ENCODE measurements around the gene POU2F2.
A peak's percentile ranks its signal among the peaks of the same experiment; 100 is the strongest.

The POU2F2 gene

DNA sequence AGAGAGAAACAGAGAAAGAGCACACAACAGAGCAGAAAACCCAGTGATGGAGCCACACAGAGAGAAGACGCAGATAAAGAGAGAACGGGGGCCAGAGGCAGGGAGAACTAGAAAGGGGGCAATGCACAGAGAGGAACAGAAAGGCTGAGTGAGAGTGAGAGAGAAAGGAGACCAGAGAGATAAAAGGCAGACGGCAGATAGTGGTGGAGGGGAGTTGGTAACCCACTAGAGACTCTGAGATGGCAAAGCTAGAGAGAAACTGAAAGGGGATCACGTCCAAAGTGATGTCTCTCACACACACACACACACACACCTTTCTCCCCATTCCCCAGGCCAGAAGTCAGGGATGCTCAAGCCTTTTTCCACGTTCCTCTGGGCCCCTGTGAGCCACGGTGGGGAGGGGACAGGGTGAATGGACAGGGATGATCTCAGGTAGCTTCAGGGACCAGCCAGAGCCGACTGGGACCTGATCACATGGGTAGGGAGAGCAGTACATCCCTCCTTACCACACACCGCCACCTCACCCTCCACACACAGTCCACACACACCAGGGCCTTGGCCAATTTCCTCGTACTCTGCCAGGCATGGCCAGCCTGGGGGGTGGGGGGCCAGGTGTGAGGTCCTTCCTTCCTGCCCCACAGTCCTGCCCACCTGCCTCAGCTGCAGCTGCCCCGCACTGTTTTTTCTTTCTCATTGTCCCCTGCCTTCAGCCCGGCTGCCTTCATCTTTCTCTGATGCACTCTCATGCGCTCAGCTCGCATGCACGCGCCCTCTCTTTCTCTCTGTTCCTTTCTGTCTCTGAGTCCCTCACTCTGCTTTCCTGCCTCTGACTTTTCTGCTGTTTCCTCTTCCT is 22.5 kb upstream of the POU2F2 start:
- DNase-seq = no peak

DNA sequence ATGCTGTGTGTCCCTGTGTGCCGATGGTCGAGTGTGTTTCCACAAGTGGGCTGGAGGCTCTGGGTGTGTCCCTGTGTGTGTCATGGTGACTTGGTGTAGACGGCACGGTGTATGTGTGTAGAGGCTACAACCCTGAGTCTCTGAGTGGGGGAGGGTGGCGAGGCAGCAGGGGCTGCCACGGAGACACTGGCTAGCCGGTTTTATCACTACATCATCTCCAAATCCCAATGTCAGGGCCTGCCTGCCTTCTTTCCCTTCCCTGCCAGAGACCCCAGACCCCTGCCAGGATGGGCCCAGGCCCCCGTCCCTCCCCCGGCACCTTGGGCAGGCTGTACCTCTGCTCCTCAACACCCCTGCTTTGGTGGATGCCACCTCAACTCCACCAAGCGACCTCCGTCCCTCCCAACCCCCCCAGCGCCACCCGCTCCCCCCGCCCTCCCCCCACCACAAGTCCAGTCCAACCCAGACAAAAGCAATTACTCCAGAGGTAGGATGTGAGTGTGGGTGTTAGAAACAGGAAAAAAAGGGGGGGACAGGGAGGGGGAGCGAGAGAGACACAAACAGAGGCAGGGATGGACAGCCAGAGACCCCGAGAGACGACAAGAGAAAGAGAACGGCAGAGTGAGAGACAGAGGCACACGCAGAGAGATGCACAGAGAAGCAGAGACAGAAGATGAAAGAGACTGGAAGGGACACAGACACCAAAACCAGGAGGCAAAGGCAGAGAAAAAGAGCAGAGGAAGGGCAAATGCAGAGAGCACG is 21.6 kb upstream of the POU2F2 start:
- DNase-seq = no peak

- no peak for DNase-seq
Measured at GRCh38 chr19:42152910-42153671, 20.8 kb upstream of the POU2F2 start.

DNA sequence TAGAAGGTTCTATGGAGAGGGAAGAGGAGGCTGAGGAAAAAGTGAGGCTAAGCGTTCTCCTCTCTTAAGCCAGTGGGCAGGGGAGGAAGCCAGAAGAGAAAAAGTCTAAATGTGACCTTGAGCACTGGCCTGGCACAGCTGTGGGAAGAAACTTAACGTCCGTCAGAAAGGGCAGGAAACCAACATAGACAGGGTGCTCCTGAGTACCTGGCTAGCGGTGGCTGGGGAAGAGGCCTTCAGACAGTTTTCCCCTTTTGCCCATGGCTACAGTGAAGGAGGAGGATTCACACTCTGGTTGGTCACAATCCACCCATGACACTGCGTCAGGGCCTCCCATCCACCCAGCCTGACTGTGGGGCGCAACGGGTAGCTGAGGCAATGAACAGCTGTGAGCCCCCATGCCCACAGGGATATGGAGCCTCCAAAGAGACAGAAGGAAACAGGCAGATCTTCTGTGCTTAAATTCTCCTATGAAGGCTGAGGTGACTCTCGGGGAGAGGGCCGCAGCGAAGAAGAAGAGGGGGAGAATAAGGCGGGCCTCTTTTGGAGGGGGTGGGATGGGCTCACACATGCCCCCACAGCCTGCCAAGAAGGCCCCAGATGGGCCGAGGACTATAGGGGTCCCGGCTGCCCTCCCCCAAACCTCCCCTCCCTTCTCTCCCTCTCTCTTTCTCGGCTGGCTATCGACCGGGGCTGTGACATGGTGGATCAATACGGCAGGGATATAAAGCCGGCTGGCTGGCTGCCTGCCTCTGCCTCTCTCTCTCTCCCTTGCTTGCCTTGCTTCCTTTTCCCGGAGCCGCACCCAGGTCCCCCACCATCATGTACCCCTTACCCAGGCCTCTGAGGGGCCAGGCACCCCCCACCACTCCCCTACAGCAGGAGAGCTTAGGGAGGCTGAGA is 19.8 kb upstream of the POU2F2 start:
- no peak for DNase-seq

- no peak for DNase-seq
Measured at GRCh38 chr19:42150911-42151361, 18.7 kb upstream of the POU2F2 start.

- no peak for DNase-seq
Measured at GRCh38 chr19:42150364-42150763, 18.1 kb upstream of the POU2F2 start.

GRCh38 chr19:42149447-42150202 is 17.4 kb upstream of the POU2F2 start:
- DNase-seq = no peak

- DNase-seq = no peak
Measured at GRCh38 chr19:42148266-42148665, 16.0 kb upstream of the POU2F2 start.

DNA sequence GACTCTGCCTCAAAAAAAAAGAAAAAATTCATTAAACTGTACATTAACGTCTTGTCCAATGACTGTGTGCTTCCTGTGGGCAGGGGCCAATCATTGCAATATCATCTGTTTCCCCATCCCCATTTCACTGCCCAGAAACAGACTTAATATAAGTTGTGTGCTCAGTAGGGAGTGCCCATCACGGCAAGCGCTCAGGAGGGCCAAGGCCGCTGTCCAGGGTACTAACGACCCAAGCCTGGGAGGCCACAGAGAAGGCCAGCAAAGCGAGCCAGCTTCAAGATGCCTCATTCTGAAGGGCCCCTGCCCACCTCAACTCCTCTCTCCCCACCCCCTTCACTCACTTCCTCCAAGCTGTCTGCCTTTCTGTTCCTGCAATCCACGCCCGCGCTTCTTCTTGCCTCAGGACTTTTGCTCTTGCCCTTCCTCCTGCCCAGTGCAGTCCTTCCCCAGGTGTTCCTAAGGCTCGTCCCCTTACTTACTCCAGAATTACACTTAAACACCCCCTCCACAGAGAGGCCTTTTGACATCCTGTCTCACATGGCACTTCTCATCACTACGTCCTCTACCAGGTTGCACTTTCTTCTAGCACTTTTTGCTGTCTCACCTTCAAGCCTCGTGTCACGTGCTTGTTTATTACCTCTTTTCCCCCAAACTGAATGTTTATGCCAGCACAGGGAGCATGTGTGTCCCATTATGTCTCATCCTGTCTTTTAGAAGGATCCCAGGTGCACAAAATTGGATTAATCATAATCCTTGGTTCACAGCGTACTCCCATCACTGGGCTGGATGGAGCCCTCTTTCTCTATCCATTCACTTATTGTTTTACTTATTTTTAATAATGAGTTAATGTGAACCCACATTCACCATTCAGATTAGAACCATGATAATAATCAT is 11.3 kb upstream of the POU2F2 start:
- DNase-seq = no peak

DNA sequence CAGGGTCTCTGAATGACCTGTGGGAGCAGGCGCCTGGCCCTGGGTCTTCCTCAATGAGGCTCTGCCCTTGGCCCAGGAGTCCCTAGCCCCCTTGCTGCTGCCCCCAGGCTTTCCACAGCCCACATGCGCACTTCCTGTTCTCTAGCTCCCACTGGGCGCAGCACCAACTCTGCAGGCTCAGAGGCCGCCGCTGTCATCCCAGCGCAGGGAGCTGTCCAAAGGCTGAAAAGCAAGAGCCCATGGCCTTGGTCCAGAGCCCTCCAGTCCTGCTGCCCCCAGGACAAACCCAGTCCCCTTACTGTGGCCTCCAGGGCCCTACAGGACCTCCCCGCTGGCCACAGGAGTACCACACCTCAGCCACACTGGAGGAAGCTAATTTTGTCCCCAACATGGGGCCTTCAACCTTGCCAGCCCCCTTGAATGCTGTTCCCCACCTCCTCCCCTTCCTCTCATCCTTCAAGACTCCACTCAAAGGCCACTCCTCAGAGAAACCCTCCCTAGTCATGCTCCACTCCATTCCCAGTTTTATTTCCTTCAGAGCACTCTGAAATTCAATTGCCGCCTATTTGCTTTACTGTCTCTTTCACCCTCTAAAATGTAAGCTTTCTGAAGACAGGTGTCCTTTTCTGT is 8.0 kb upstream of the POU2F2 start:
- DNase-seq = no peak

DNA sequence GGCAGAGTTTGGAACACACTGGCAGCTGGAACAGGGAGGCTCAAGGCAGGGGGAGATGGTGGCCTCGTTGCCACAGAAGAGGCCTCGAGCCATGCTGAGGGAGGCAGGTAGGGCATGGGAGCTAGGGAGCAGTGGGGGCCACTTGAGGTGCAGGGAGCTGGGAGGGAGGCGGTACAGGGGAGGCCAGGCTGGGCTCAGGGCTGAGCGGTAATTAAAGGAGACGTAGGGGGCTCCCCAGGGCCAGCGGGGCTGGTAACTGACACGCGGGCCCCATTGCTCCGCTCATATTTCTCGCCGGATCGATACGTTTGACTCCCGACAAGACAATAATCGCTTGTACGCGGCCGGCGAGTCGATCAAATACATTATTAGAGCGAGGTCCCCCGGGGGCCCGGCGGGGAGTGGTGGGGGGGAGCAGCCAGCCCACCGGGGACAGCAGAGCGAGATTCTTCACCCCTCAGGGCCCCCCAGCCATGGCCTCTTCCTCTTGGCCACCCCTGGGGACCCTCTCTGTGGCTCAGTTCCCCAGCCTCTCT is 2.4 kb upstream of the POU2F2 start:
- no peak for DNase-seq

- DNase-seq = peak; percentile 73 to 82 (median 77)
Measured at GRCh38 chr19:42132851-42133528, 744 bp upstream of the POU2F2 start.

- DNase-seq = no peak
Measured at GRCh38 chr19:42131149-42132029, 857 bp downstream of the POU2F2 start.

GRCh38 chr19:42130254-42130573 is 2.0 kb downstream of the POU2F2 start:
- no peak for DNase-seq

GRCh38 chr19:42129399-42130253 is 2.6 kb downstream of the POU2F2 start:
- no peak for DNase-seq

- DNase-seq = no peak
Measured at GRCh38 chr19:42126574-42126973, 5.7 kb downstream of the POU2F2 start.

DNA sequence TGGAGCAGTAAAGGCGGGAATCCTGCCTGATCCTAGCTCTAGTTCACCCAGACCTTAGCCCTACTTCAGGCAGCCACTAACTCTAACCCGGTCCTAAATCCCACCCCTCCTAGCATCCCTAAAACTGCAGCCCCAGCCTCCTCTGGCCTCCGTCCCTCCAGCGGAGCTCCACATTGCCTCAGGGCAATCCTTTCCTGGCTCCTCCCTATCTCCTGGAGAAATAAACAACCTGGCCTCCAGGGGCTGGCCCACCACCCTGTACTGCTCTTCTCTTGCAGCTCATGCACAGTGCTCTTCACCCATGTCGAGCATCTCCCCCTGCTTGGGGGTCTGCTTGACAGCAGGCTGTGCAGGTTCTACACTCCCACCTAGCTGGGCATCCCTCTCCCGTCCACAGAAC is 6.7 kb downstream of the POU2F2 start:
- no peak for DNase-seq

Data from T-helper 1 cell (primary cell).